HepG2 (cell line): ENCODE data around the gene DENND4B. TPM values are rescaled to one million over a fixed set of nuclear protein-coding genes. Genes with fewer than 3 reads are reported as not detected.

Source experiments
- ATAC-seq: fragments of 200-7000 bp; cut with Tn5 transposase; 3 replicates; pipeline ENCODE4 v1.9.1; 2020; ENCODE audit warnings: mild to moderate bottlenecking, moderate library complexity
- BruUV-seq: library from RNA; stranded (reverse); fragments of 400-500 nt; replicated peaks from 2 replicates; lab custom pipeline; 2021; lab: Mats Ljungman, UMichigan
- CTCF ChIA-PET: fragments of 300-600 bp; formaldehyde crosslinking; extraction: SDS; loops from one replicate; lab custom pipeline; 2021; ENCODE audit warnings: low total read pairs, inconsistent platforms, low intra/inter-chr PET ratio; lab: Yijun Ruan, JAX
- POLR2A ChIA-PET: fragments of 350-600 bp; sonication (Branson Sonifier 250); formaldehyde crosslinking; loops from one replicate; lab custom pipeline; 2020; ENCODE audit warnings: antibody characterized with exemption, inconsistent platforms; lab: Yijun Ruan, JAX
- DNase-seq: peaks from one replicate; pipeline ENCODE4 v3.0.0-alpha.2; 2015; ENCODE audit warnings: low spot score
- FAIRE-seq: peaks from 3 replicates; lab custom pipeline; 2011; peaks lifted over from hg19 to GRCh38; lab: Jason Lieb, UNC
- H2AFZ ChIP-seq: one replicate; pipeline ENCODE4 v1.6.1; 2011; ENCODE audit warnings: low read length, inconsistent platforms
- H3K27ac ChIP-seq: fragments of 300-600 bp; 3 replicates; pipeline ENCODE4 v1.8.0; 2011; ENCODE audit warnings: mixed run types, mild to moderate bottlenecking, mixed read lengths, low read length, inconsistent platforms; ENCODE audit not compliant: insufficient read depth; ENCODE audit errors: extremely low read length
- H3K27me3 ChIP-seq, 2 experiments: fragments of 200-600 bp in 1 of 2; 2 replicates in 1 of 2; 3 replicates in 1 of 2; pipeline versions ENCODE4 v1.6.0 to v1.8.0; 2011; ENCODE audit warnings: low read length in 2 of 2, mild to moderate bottlenecking in 2 of 2, moderate library complexity in 2 of 2, inconsistent platforms in 1 of 2; ENCODE audit not compliant: insufficient read depth in 2 of 2, control insufficient read depth in 1 of 2
- H3K36me3 ChIP-seq, 2 experiments: fragments of 200-600 bp in 1 of 2; replicated peaks in 1 of 2; 2 replicates in 1 of 2; 3 replicates in 1 of 2; pipeline versions ENCODE4 v1.5.1 to v1.8.0; 2011; ENCODE audit warnings: low read length in 2 of 2, inconsistent platforms in 1 of 2; ENCODE audit not compliant: insufficient read depth in 2 of 2, control insufficient read depth in 1 of 2
- H3K4me1 ChIP-seq: 2 replicates; pipeline ENCODE4 v1.5.1; 2012; ENCODE audit warnings: low read length, inconsistent platforms; ENCODE audit not compliant: insufficient read depth
- H3K4me2 ChIP-seq: 2 replicates; pipeline ENCODE4 v1.6.0; 2011; ENCODE audit warnings: low read depth, low read length, inconsistent platforms
- H3K4me3 ChIP-seq, 3 experiments: fragments of 200-600 bp in 1 of 3; sonication (generic), shearing (Covaris generic) in 1 of 3; replicated peaks in 1 of 3; 2 replicates each; pipeline ENCODE4 v1.5.1; 2011 to 2016; ENCODE audit warnings: low read length in 3 of 3, inconsistent platforms in 2 of 3, low read depth in 2 of 3, mild to moderate bottlenecking in 2 of 3, control low read depth in 1 of 3, mixed read lengths in 1 of 3; ENCODE audit not compliant: insufficient read depth in 1 of 3
- H3K79me2 ChIP-seq: one replicate; pipeline ENCODE4 v1.6.1; 2011; ENCODE audit warnings: low read length, inconsistent platforms; ENCODE audit not compliant: insufficient read depth
- H3K9ac ChIP-seq: 2 replicates; pipeline ENCODE4 v1.6.0; 2011; ENCODE audit warnings: mild to moderate bottlenecking, low read depth, low read length, inconsistent platforms; ENCODE audit not compliant: insufficient read depth
- H3K9me3 ChIP-seq: 2 replicates; pipeline ENCODE4 v1.5.1; 2012; ENCODE audit warnings: mild to moderate bottlenecking, low read length
- H4K20me1 ChIP-seq: 2 replicates; pipeline ENCODE4 v1.6.0; 2011; ENCODE audit warnings: inconsistent platforms, mild to moderate bottlenecking, low read length, moderate library complexity; ENCODE audit not compliant: insufficient read depth
- BRD4 ChIP-seq: sonication (generic); formaldehyde crosslinking; IDR thresholded peaks from 2 replicates; pipeline ENCODE4 v1.4.0; 2020; ENCODE audit warnings: missing genetic modification reagents
- CCAR2 ChIP-seq: fragments of 200-400 bp; formaldehyde crosslinking; optimal IDR thresholded peaks from 2 replicates; pipeline ENCODE3; 2018; ENCODE audit warnings: low read depth, mild to moderate bottlenecking, low read length, moderate library complexity
- DR1 ChIP-seq: sonication (generic); formaldehyde crosslinking; IDR thresholded peaks from 2 replicates; pipeline ENCODE4 v1.8.0; 2021; ENCODE audit warnings: mild to moderate bottlenecking, missing genetic modification reagents, inconsistent platforms
- HDAC6 ChIP-seq: fragments of 200-600 bp; sonication (generic); IDR thresholded peaks from 2 replicates; pipeline ENCODE4 v1.7.0; 2017; ENCODE audit warnings: mild to moderate bottlenecking, antibody characterized with exemption, low read length, low read depth
- HOXA3 ChIP-seq: sonication (generic); formaldehyde crosslinking; IDR thresholded peaks from 2 replicates; pipeline ENCODE4 v1.5.0; 2020; ENCODE audit warnings: missing genetic modification reagents
- KDM1A ChIP-seq: IDR thresholded peaks from 2 replicates; pipeline ENCODE4 v1.6.1; 2016; ENCODE audit warnings: missing compliant biosample characterization
- MED13 ChIP-seq: sonication (generic); formaldehyde crosslinking; IDR thresholded peaks from 2 replicates; pipeline ENCODE4 v1.5.0; 2020; ENCODE audit warnings: missing genetic modification reagents
- MED8 ChIP-seq: sonication (generic); formaldehyde crosslinking; IDR thresholded peaks from 2 replicates; pipeline ENCODE4 v1.8.1; 2023; ENCODE audit warnings: mild to moderate bottlenecking, missing genetic modification reagents; ENCODE audit not compliant: insufficient replicate concordance
- NR3C1 ChIP-seq: sonication (generic); formaldehyde crosslinking; IDR thresholded peaks from 2 replicates; pipeline ENCODE4 v1.4.0; 2020; ENCODE audit warnings: missing genetic modification reagents
- PAF1 ChIP-seq: IDR thresholded peaks from 2 replicates; pipeline ENCODE4 v1.6.1; 2016; ENCODE audit warnings: missing genetic modification reagents, missing compliant biosample characterization
- RNF2 ChIP-seq: fragments of 450-650 bp; conservative IDR thresholded peaks from 2 replicates; pipeline ENCODE4 v1.6.1; 2016; ENCODE audit warnings: low read depth
- SPEN ChIP-seq: sonication (generic); formaldehyde crosslinking; IDR thresholded peaks from 2 replicates; pipeline ENCODE4 v1.5.1; 2020; ENCODE audit warnings: low read depth, mild to moderate bottlenecking, missing genetic modification reagents
- ZMYM2 ChIP-seq: sonication (generic); formaldehyde crosslinking; IDR thresholded peaks from 2 replicates; pipeline ENCODE4 v1.8.0; 2022; ENCODE audit warnings: mild to moderate bottlenecking, missing genetic modification reagents
- ZNF720 ChIP-seq: sonication (generic); formaldehyde crosslinking; IDR thresholded peaks from 2 replicates; pipeline ENCODE4 v1.4.0; 2020; ENCODE audit warnings: missing genetic modification reagents
- ZNF782 ChIP-seq: sonication (generic); formaldehyde crosslinking; IDR thresholded peaks from 2 replicates; pipeline ENCODE4 v1.4.0; 2020; ENCODE audit warnings: missing genetic modification reagents, mild to moderate bottlenecking, borderline replicate concordance
- WGBS: methylation state at CpG from one replicate; pipeline ENCODE4 v1.1.6; 2017; ENCODE audit warnings: low lambda C conversion rate; 5-methylcytosine and 5-hydroxymethylcytosine counted together
- in situ Hi-C: cut with HindIII; loops from 2 replicates; pipeline ENCODE4 v1.10.0; 2017; ENCODE audit warnings: low pct_unique_long_range_greater_than_20kb; ENCODE audit not compliant: extremely low pct_ligation_motif_present
- intact Hi-C: fragments of 100-400 bp; cut with micrococcal nuclease; formaldehyde crosslinking; loops from one replicate; pipeline ENCODE4 v1.10.0; 2022; ENCODE audit not compliant: unreplicated experiment
- polyA plus RNA-seq, 8 experiments: library from polyadenylated mRNA; depleted of rRNA in 3 of 8; stranded (reverse) in 7 of 8; unstranded in 1 of 8; fragments of >200 nt; fragmentation: Illumina TruSeq in 4 of 8; extraction: Trizol in 4 of 8; gene quantifications; 2 replicates each; pipeline versions ENCODE4 v1.2.1 to v1.2.3, GENCODE V29; 2011 to 2016; ENCODE audit warnings: low read depth in 4 of 8, missing spikeins in 1 of 8, mixed read lengths in 1 of 8; ENCODE audit not compliant: insufficient read depth in 1 of 8
- total RNA-seq, 5 experiments: library from RNA; depleted of rRNA; stranded (reverse); fragments of >200 nt; fragmentation: Illumina TruSeq; extraction: Trizol; gene quantifications; 2 replicates each; pipeline ENCODE4 v1.2.3, GENCODE V29; 2016; ENCODE audit warnings: low read depth in 1 of 5
- TF ChIP-seq, protein P1 (sequence below): sonication (generic); formaldehyde crosslinking; IDR thresholded peaks from 2 replicates; pipeline ENCODE4 v1.4.0; 2020; ENCODE audit warnings: missing genetic modification reagents
- TF ChIP-seq, protein P2 (sequence below): sonication (generic); formaldehyde crosslinking; IDR thresholded peaks from 2 replicates; pipeline ENCODE4 v1.5.0; 2020; ENCODE audit warnings: mild to moderate bottlenecking, missing genetic modification reagents, borderline replicate concordance

Gene DENND4B
- total and polyA plus RNA-seq, 2 of the 13 experiments (the other 11 are each of a cell fraction or from before 2014, with no cell fraction given): 15.1 to 20.3 TPM

DNA sequence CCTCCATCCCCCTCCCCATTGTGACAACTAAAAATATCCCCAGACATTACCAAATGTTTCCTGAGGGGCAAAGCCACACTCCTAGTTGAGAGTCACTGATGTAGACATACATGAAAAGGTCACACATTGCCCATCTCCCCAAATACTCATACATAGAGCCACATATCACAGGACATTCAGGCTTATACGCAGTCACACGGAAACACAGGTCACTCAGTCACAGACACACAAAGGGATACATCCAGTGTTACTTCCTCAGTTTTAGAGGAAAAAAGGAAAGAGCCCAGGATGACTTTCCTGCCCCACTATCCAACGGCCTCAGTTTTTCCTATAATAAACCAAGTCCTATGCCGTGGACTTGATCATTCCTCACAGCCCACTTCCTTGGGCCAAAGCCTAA, 14.9 kb upstream of the DENND4B start:
- FAIRE-seq: no peak
- H3K4me3 ChIP-seq: peak overlapping the region in 2 of 3 experiments; percentile 90 to 92; a peak in 2 of 6 replicates
- BruUV-seq: no TSS peak
- peak overlapping the region; percentile 98 for H3K4me2 ChIP-seq
- peaks cover 0 to 7% of the 10 kb centered on the region in 2 experiments; a peak in 1 of 5 replicates for H3K27me3 ChIP-seq
- intact Hi-C loops: no loop called here
- in situ Hi-C loops: no loop called here
- no peak for ATAC-seq
- H3K4me1 ChIP-seq: peaks cover 53% of the 10 kb centered on the region
- H4K20me1 ChIP-seq: peaks cover 2% of the 10 kb centered on the region; the same call in 1 of the 2 replicates
- 96% methylated on average over 4 of the region's 4 CpGs for WGBS
- ChIA-PET CTCF (no interaction called here), POLR2A (interaction anchor here (3.7 to 10.0 kb wide), 2 partner anchors 16 kb away, joined by 41 to 209 read pairs; partner anchors contain the start of genes DENND4B and JTB)
- peaks cover 0 to 13% of the 10 kb centered on the region in 2 experiments; a peak in 1 of 5 replicates for H3K36me3 ChIP-seq
- DNase-seq: no peak
- peaks cover 44% of the 10 kb centered on the region for H3K79me2 ChIP-seq
- H3K9me3 ChIP-seq: no peaks in the 10 kb centered on the region
- peak overlapping the region; percentile 89 for H3K9ac ChIP-seq
- no peak overlapping the region for H2AFZ ChIP-seq
- peak overlapping the region; percentile 79 for H3K27ac ChIP-seq
- TF ChIP-seq HDAC6: no peak
- no peak for TF ChIP-seq ZMYM2 (CRISPR knock-in tag)
- TF ChIP-seq, protein P1, sequence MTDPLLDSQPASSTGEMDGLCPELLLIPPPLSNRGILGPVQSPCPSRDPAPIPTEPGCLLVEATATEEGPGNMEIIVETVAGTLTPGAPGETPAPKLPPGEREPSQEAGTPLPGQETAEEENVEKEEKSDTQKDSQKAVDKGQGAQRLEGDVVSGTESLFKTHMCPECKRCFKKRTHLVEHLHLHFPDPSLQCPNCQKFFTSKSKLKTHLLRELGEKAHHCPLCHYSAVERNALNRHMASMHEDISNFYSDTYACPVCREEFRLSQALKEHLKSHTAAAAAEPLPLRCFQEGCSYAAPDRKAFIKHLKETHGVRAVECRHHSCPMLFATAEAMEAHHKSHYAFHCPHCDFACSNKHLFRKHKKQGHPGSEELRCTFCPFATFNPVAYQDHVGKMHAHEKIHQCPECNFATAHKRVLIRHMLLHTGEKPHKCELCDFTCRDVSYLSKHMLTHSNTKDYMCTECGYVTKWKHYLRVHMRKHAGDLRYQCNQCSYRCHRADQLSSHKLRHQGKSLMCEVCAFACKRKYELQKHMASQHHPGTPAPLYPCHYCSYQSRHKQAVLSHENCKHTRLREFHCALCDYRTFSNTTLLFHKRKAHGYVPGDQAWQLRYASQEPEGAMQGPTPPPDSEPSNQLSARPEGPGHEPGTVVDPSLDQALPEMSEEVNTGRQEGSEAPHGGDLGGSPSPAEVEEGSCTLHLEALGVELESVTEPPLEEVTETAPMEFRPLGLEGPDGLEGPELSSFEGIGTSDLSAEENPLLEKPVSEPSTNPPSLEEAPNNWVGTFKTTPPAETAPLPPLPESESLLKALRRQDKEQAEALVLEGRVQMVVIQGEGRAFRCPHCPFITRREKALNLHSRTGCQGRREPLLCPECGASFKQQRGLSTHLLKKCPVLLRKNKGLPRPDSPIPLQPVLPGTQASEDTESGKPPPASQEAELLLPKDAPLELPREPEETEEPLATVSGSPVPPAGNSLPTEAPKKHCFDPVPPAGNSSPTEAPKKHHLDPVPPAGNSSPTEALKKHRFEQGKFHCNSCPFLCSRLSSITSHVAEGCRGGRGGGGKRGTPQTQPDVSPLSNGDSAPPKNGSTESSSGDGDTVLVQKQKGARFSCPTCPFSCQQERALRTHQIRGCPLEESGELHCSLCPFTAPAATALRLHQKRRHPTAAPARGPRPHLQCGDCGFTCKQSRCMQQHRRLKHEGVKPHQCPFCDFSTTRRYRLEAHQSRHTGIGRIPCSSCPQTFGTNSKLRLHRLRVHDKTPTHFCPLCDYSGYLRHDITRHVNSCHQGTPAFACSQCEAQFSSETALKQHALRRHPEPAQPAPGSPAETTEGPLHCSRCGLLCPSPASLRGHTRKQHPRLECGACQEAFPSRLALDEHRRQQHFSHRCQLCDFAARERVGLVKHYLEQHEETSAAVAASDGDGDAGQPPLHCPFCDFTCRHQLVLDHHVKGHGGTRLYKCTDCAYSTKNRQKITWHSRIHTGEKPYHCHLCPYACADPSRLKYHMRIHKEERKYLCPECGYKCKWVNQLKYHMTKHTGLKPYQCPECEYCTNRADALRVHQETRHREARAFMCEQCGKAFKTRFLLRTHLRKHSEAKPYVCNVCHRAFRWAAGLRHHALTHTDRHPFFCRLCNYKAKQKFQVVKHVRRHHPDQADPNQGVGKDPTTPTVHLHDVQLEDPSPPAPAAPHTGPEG: no peak
- no peak for TF ChIP-seq PAF1 (CRISPR knock-in tag)
- no peak for TF ChIP-seq SPEN (CRISPR knock-in tag)
- no peak for TF ChIP-seq ZNF720 (CRISPR knock-in tag)
- TF ChIP-seq DR1: no peak
- no peak for TF ChIP-seq HOXA3
- TF ChIP-seq CCAR2: no peak
- TF ChIP-seq NR3C1 (CRISPR knock-in tag): no peak
- no peak for TF ChIP-seq RNF2
- no peak for TF ChIP-seq ZNF782 (CRISPR knock-in tag)
- TF ChIP-seq MED13 (CRISPR knock-in tag): no peak
- no peak for TF ChIP-seq KDM1A (CRISPR knock-in tag)
- no peak for TF ChIP-seq BRD4 (CRISPR knock-in tag)
- TF ChIP-seq, protein P2, sequence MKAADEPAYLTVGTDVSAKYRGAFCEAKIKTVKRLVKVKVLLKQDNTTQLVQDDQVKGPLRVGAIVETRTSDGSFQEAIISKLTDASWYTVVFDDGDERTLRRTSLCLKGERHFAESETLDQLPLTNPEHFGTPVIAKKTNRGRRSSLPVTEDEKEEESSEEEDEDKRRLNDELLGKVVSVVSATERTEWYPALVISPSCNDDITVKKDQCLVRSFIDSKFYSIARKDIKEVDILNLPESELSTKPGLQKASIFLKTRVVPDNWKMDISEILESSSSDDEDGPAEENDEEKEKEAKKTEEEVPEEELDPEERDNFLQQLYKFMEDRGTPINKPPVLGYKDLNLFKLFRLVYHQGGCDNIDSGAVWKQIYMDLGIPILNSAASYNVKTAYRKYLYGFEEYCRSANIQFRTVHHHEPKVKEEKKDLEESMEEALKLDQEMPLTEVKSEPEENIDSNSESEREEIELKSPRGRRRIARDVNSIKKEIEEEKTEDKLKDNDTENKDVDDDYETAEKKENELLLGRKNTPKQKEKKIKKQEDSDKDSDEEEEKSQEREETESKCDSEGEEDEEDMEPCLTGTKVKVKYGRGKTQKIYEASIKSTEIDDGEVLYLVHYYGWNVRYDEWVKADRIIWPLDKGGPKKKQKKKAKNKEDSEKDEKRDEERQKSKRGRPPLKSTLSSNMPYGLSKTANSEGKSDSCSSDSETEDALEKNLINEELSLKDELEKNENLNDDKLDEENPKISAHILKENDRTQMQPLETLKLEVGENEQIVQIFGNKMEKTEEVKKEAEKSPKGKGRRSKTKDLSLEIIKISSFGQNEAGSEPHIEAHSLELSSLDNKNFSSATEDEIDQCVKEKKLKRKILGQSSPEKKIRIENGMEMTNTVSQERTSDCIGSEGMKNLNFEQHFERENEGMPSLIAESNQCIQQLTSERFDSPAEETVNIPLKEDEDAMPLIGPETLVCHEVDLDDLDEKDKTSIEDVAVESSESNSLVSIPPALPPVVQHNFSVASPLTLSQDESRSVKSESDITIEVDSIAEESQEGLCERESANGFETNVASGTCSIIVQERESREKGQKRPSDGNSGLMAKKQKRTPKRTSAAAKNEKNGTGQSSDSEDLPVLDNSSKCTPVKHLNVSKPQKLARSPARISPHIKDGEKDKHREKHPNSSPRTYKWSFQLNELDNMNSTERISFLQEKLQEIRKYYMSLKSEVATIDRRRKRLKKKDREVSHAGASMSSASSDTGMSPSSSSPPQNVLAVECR: no peak
- TF ChIP-seq MED8 (CRISPR knock-in tag): no peak
